Right cardiac atrium (tissue), 5 donors: ENCODE data around the gene CNTNAP2. TPM values are rescaled to one million over a fixed set of nuclear protein-coding genes. Genes with fewer than 3 reads are reported as not detected.

Experiments used
- ATAC-seq, 2 donors: fragments of 200-7000 bp; cut with Tn5 transposase; one replicate each; pipeline versions ENCODE4 v1.8.0 to v1.9.1; 2020; ENCODE audit warnings: moderate library complexity in 2 of 2, mild to moderate bottlenecking in 1 of 2
- DNase-seq, 3 donors: peaks; one replicate each; pipeline ENCODE4 v3.0.0-alpha.2; 2020
- H3K27ac ChIP-seq: one replicate; pipeline ENCODE4 v1.5.1; 2013; ENCODE audit warnings: mild to moderate bottlenecking, low read length, control low read depth, moderate library complexity
- H3K27me3 ChIP-seq: one replicate; pipeline ENCODE4 v1.6.1; 2013; ENCODE audit not compliant: control insufficient read depth, insufficient read depth
- H3K4me1 ChIP-seq: one replicate; pipeline ENCODE4 v1.6.1; 2013; ENCODE audit warnings: low read length; ENCODE audit not compliant: control insufficient read depth, insufficient read depth
- H3K4me3 ChIP-seq: one replicate; pipeline ENCODE4 v1.5.1; 2013; ENCODE audit warnings: low read length, control low read depth
- H3K9me3 ChIP-seq: one replicate; pipeline ENCODE4 v1.6.1; 2013; ENCODE audit warnings: low read length; ENCODE audit not compliant: control insufficient read depth
- WGBS: extraction: QIAGEN DNeasy Blood & Tissue Kit; methylation state at CpG from one replicate; pipeline ENCODE4 v1.1.7; 2013; 5-methylcytosine and 5-hydroxymethylcytosine counted together
- intact Hi-C, 4 donors: fragments of 100-400 bp; cut with DNase I; formaldehyde crosslinking; loops; one replicate each; pipeline versions ENCODE4 v1.11.0 to v1.14.0; 2022 to 2023
- polyA plus RNA-seq: library from polyadenylated mRNA; stranded (reverse); fragments of 200-250 nt; gene quantifications from one replicate; pipeline ENCODE4 v1.2.3, GENCODE V29; 2013
- total RNA-seq, 4 donors: library from RNA; stranded (reverse); fragmentation: NEBNext Ultra II Directional; extraction: Animal tissue kit (Norgen Biotek cat#: 25700); gene quantifications; one replicate each; pipeline ENCODE4 v1.2.1, GENCODE V29; 2021
- donor health status: healthy with polysubstance abuse.
- donor health status: DM: no; HTN: yes; CAD: no.
- donor health status: DM: no; HTN: no; CAD: no.
- donor health status: DM: no; HTN: yes; CAD: no; lungs with severe emphysema.
- donor health status: DM: yes; HTN: yes; CAD: no.

CNTNAP2 gene
- total and polyA plus RNA-seq, 5 donors = 0.23 to 1.7 (median 0.91) TPM; not detected in 1

- Histone ChIP-seq H3K4me1 (no peaks in the 10 kb centered on the region), H3K27ac (no peak overlapping the region), H3K27me3 (no peaks in the 10 kb centered on the region), H3K9me3 (no peaks in the 10 kb centered on the region), H3K4me3 (no peak overlapping the region)
- DNase-seq (no peak), ATAC-seq (no peak)
- 93% methylated on average over 1 of the region's 1 CpG for WGBS
- intact Hi-C loops = no loop called here
Measured at GRCh38 chr7:148127374-148127773, 2010.8 kb downstream of the CNTNAP2 start.

- no peaks in the 10 kb centered on the region for H3K9me3 ChIP-seq
- no peak for DNase-seq
- no peak overlapping the region for H3K4me3 ChIP-seq
- no peaks in the 10 kb centered on the region for H3K4me1 ChIP-seq
- no peaks in the 10 kb centered on the region for H3K27me3 ChIP-seq
- no peak overlapping the region for H3K27ac ChIP-seq
- 90% methylated on average over 6 of the region's 6 CpGs for WGBS
- intact Hi-C loops = no loop called here
- no peak for ATAC-seq
Measured at GRCh38 chr7:148129023-148129422, 2012.4 kb downstream of the CNTNAP2 start.

GRCh38 chr7:148135116-148135515, 2018.5 kb downstream of the CNTNAP2 start:
- 35% methylated on average over 2 of the region's 2 CpGs for WGBS
- H3K4me3 ChIP-seq = no peak overlapping the region
- H3K27me3 ChIP-seq = no peaks in the 10 kb centered on the region
- DNase-seq (no peak), ATAC-seq (peak in 1 of 2 donors; percentile 66)
- no peaks in the 10 kb centered on the region for H3K9me3 ChIP-seq
- no peaks in the 10 kb centered on the region for H3K4me1 ChIP-seq
- intact Hi-C loops = no loop called here
- H3K27ac ChIP-seq = no peak overlapping the region

GRCh38 chr7:148135997-148136396, 2019.4 kb downstream of the CNTNAP2 start:
- ATAC-seq (no peak), DNase-seq (no peak)
- no peak overlapping the region for H3K27ac ChIP-seq
- H3K9me3 ChIP-seq = no peaks in the 10 kb centered on the region
- H3K4me3 ChIP-seq = no peak overlapping the region
- intact Hi-C loops = no loop called here
- no peaks in the 10 kb centered on the region for H3K27me3 ChIP-seq
- H3K4me1 ChIP-seq = no peaks in the 10 kb centered on the region
- 94% methylated on average over 3 of the region's 3 CpGs for WGBS

- ATAC-seq (peak in 1 of 2 donors; percentile 31), DNase-seq (no peak)
- intact Hi-C loops = no loop called here
- H3K27me3 ChIP-seq = no peaks in the 10 kb centered on the region
- H3K9me3 ChIP-seq = no peaks in the 10 kb centered on the region
- no peaks in the 10 kb centered on the region for H3K4me1 ChIP-seq
- H3K27ac ChIP-seq = no peak overlapping the region
- no peak overlapping the region for H3K4me3 ChIP-seq
- 60% methylated on average over 4 of the region's 4 CpGs for WGBS
Measured at GRCh38 chr7:148142660-148143248, 2026.2 kb downstream of the CNTNAP2 start.

- Histone ChIP-seq H3K27ac (no peak overlapping the region), H3K27me3 (no peaks in the 10 kb centered on the region), H3K9me3 (no peaks in the 10 kb centered on the region), H3K4me3 (no peak overlapping the region), H3K4me1 (no peaks in the 10 kb centered on the region)
- WGBS = 47% methylated on average over 4 of the region's 4 CpGs
- intact Hi-C loops = no loop called here
- DNase-seq (no peak), ATAC-seq (no peak)
Measured at GRCh38 chr7:148144827-148145226, 2028.2 kb downstream of the CNTNAP2 start.

- intact Hi-C loops = no loop called here
- Histone ChIP-seq H3K9me3 (no peaks in the 10 kb centered on the region), H3K27me3 (no peaks in the 10 kb centered on the region), H3K4me1 (no peaks in the 10 kb centered on the region), H3K27ac (no peak overlapping the region), H3K4me3 (no peak overlapping the region)
- 97% methylated on average over 2 of the region's 2 CpGs for WGBS
- ATAC-seq (no peak), DNase-seq (no peak)
Measured at GRCh38 chr7:148146346-148146745, 2029.7 kb downstream of the CNTNAP2 start.

- intact Hi-C loops = no loop called here
- ATAC-seq = no peak
- Histone ChIP-seq H3K27me3 (no peaks in the 10 kb centered on the region), H3K9me3 (no peaks in the 10 kb centered on the region), H3K4me1 (no peaks in the 10 kb centered on the region), H3K27ac (no peak overlapping the region), H3K4me3 (no peak overlapping the region)
- 92% methylated on average over 6 of the region's 6 CpGs for WGBS
- DNase-seq = no peak
Measured at GRCh38 chr7:148147438-148147837, 2030.8 kb downstream of the CNTNAP2 start.

GRCh38 chr7:148148456-148148855, 2031.9 kb downstream of the CNTNAP2 start:
- no peaks in the 10 kb centered on the region for H3K9me3 ChIP-seq
- intact Hi-C loops = no loop called here
- DNase-seq = no peak
- no peak overlapping the region for H3K4me3 ChIP-seq
- no peak for ATAC-seq
- no peaks in the 10 kb centered on the region for H3K27me3 ChIP-seq
- no peak overlapping the region for H3K27ac ChIP-seq
- no peaks in the 10 kb centered on the region for H3K4me1 ChIP-seq
- 89% methylated on average over 3 of the region's 3 CpGs for WGBS

- no peak overlapping the region for H3K27ac ChIP-seq
- 91% methylated on average over 3 of the region's 3 CpGs for WGBS
- intact Hi-C loops = loop anchor here in 1 of 4 donors (10.0 kb wide), 1 partner anchor 75 kb away; no protein-coding TSS in a partner anchor
- no peak for ATAC-seq
- H3K4me1 ChIP-seq = no peaks in the 10 kb centered on the region
- H3K27me3 ChIP-seq = no peaks in the 10 kb centered on the region
- DNase-seq = no peak
- H3K4me3 ChIP-seq = no peak overlapping the region
- H3K9me3 ChIP-seq = no peaks in the 10 kb centered on the region
Measured at GRCh38 chr7:148149730-148150129, 2033.1 kb downstream of the CNTNAP2 start.

GRCh38 chr7:148151778-148152177, 2035.2 kb downstream of the CNTNAP2 start:
- H3K9me3 ChIP-seq = no peaks in the 10 kb centered on the region
- WGBS = 93% methylated on average over 2 of the region's 2 CpGs
- ATAC-seq (no peak), DNase-seq (no peak)
- intact Hi-C loops = loop anchor here in 1 of 4 donors (10.0 kb wide), 1 partner anchor 73 kb away; no protein-coding TSS in a partner anchor
- no peak overlapping the region for H3K4me3 ChIP-seq
- H3K4me1 ChIP-seq = no peaks in the 10 kb centered on the region
- no peaks in the 10 kb centered on the region for H3K27me3 ChIP-seq
- no peak overlapping the region for H3K27ac ChIP-seq
